IPS DF 4.7 (cell line): ENCODE data around the gene GRPEL1.

Experiments
- DNase-seq: peaks from one replicate; pipeline ENCODE4 v3.0.0-alpha.2; 2013; ENCODE audit warnings: low spot score; ENCODE audit errors: extremely low read depth

Gene GRPEL1

GRCh38 chr4:7066006-7066405 is 1.9 kb downstream of the GRPEL1 start:
- no peak for DNase-seq

GRCh38 chr4:7063362-7063761 is 4.5 kb downstream of the GRPEL1 start:
- no peak for DNase-seq

GRCh38 chr4:7062816-7063215 is 5.0 kb downstream of the GRPEL1 start:
- no peak for DNase-seq

- no peak for DNase-seq
Measured at GRCh38 chr4:7061815-7062214, 6.0 kb downstream of the GRPEL1 start.

GRCh38 chr4:7060346-7061150 is 7.3 kb downstream of the GRPEL1 start:
- DNase-seq = no peak

GRCh38 chr4:7059662-7060061 is 8.2 kb downstream of the GRPEL1 start:
- no peak for DNase-seq

GRCh38 chr4:7058792-7059191 is 9.1 kb downstream of the GRPEL1 start:
- DNase-seq = no peak

GRCh38 chr4:7055990-7056325 is 11.9 kb downstream of the GRPEL1 start:
- DNase-seq = no peak

GRCh38 chr4:7055111-7055989 is 12.5 kb downstream of the GRPEL1 start:
- DNase-seq = no peak

GRCh38 chr4:7054106-7054880 is 13.6 kb downstream of the GRPEL1 start:
- DNase-seq = no peak

- DNase-seq = no peak
Measured at GRCh38 chr4:7052923-7053715, 14.7 kb downstream of the GRPEL1 start.

- no peak for DNase-seq
Measured at GRCh38 chr4:7052313-7052712, 15.6 kb downstream of the GRPEL1 start.

GRCh38 chr4:7051905-7052304 is 16.0 kb downstream of the GRPEL1 start:
- DNase-seq = no peak

GRCh38 chr4:7051144-7051495 is 16.7 kb downstream of the GRPEL1 start:
- DNase-seq = no peak

- DNase-seq = no peak
Measured at GRCh38 chr4:7050481-7051143, 17.3 kb downstream of the GRPEL1 start.

GRCh38 chr4:7049739-7050138 is 18.1 kb downstream of the GRPEL1 start:
- DNase-seq = no peak

GRCh38 chr4:7049295-7049694 is 18.6 kb downstream of the GRPEL1 start:
- no peak for DNase-seq

GRCh38 chr4:7048642-7049041 is 19.2 kb downstream of the GRPEL1 start:
- no peak for DNase-seq

- DNase-seq = no peak
Measured at GRCh38 chr4:7046971-7047370, 20.9 kb downstream of the GRPEL1 start.
